HG02623 (cell line): Measurements from ENCODE around the gene CR1L.
"Not testable (repeated sequence)": the region's sequence is repeated elsewhere in the genome, so short reads cannot be mapped to it uniquely, and the experiment has no call there.

Experiments
- ATAC-seq: cut with Tn5 transposase; IDR thresholded peaks from one replicate; pipeline ENCODE4 v1.9.1; 2021; ENCODE audit warnings: moderate library complexity; ENCODE audit not compliant: unreplicated experiment

Gene CR1L

GRCh38 chr1:207644852-207645634, at the start of gene CR1L:
CR1L (plus strand) TSS chr1:207645133; CDS start chr1:207645234, 101 bp downstream.
- peak; percentile 86 for ATAC-seq

DNA sequence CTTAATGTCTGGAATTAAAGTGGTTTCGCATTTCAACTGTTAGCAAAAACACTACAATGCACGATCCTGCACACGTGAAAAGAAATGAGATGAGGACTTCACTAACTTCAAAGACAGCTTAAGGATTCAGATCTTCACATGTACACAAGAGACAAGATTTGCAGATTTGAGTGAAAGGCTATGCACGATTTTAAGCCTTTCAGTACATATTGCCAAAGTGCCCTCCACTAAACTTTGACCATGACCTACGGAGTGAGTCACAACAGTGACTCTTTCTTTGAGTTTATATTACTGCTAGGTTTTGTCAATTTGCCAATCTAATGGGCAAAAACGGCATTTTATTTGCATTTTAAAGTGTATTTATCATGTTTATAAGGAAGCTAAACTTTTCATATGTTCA, 41.2 kb upstream of the CR1L start:
- ATAC-seq: no peak

DNA sequence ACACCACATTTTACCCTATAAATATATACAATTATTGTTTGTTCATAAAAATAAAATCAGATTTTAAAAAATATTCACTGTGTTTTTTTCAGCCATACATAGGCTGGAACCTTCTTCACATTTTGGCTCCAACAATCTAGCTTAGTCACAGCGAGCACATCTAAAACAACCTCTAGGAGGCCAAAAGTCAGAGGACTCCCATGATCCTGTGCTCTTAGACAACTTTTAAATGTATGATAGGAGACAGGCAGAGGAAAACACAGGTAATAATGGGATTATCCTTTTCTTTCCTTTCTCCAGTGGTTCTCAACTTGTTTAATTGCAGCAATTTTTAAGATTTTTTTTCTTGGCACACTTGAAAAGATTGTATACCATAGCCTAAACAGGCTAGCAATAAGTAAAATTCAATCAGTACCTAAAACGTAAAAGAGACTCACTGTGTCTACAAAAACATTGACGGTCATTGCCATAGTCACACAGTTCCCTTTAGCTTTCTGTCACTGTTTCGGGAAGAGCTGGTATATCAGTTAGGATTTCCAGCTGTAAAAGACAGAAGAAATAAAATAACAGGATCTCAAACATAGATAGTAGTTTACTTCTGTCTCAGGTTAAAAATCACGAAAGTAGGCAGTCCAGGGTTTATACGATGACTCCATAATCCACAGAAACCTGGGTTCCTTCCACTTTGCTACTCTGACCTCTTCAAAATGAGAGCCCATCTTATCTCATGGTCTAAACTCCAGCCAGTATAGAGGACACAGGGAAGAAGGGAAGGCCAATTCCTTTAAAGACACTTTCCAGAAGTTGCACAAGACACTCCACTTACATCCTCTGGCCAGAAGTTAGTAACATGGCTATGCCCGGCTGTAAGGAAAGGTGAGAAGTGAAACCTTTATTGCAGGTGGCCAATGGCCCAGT, 39.2 kb upstream of the CR1L start:
- no peak for ATAC-seq

GRCh38 chr1:207606362-207606755, 38.6 kb upstream of the CR1L start:
- no peak for ATAC-seq

GRCh38 chr1:207612762-207613161, 32.2 kb upstream of the CR1L start:
- ATAC-seq: no peak

DNA sequence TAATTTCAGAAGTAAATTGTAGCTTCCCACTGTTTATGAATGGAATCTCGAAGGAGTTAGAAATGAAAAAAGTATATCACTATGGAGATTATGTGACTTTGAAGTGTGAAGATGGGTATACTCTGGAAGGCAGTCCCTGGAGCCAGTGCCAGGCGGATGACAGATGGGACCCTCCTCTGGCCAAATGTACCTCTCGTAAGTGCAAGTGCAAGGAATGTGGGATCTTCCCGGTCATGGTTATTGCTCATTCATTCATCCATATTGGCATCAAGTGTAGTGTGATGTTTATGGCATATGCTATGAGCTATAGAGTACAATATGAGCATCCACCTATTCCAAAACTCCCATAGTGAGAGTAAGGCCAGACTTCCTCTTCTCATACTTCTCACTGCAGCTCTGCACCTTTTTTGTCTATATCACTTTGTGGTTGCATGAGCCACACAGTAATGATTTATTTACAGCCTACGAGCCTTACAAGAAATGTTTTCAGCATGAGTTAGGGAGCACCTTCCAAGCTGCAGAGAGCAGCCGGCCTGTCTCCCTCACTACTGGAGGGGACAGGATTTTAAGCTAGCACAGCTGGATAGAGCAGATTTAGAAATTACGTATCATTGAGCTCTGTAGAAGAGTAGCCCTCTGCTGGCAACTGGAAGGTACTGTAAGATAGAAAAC, 24.9 kb upstream of the CR1L start:
- ATAC-seq: peak; percentile 84

DNA sequence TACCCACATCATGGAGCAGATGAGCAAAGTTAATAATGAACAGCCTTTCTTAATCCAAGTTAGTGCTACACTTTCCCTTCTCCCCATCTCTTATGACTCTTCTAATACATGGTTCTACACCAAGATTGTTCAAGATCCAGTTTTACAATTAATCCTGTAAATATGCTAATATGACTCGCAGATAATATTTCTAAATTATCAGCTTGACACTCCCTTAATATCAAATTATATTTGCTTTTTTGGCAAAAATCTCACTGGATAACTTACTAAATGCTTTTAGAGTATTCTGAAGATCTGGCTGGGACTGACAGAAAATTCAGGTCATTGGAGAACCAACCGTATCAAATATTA, 24.4 kb upstream of the CR1L start:
- ATAC-seq: no peak

GRCh38 chr1:207625504-207626071, 19.3 kb upstream of the CR1L start:
- ATAC-seq: not testable (repeated sequence)

- no peak for ATAC-seq
Observed at GRCh38 chr1:207626972-207627337, 18.0 kb upstream of the CR1L start.

GRCh38 chr1:207627496-207627895, 17.4 kb upstream of the CR1L start:
- ATAC-seq: no peak

DNA sequence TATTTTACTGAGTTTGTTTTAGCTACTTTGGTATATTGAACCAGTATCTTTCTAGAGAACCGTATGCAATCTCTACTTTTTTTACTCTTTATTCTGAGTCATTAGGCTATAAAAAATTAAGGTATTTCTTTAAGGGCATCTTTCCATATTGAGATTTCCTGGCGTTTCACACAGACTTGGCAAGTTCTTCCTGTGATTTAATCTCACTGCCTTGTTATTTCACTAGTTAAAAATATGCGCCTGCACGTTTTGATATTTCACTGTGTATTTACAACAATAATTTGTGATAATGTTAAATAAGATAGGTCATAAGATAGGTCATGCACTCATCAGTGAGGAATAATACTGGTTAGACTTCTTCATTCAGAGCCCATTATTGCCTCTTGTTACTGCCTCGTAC, 16.2 kb upstream of the CR1L start:
- no peak for ATAC-seq

DNA sequence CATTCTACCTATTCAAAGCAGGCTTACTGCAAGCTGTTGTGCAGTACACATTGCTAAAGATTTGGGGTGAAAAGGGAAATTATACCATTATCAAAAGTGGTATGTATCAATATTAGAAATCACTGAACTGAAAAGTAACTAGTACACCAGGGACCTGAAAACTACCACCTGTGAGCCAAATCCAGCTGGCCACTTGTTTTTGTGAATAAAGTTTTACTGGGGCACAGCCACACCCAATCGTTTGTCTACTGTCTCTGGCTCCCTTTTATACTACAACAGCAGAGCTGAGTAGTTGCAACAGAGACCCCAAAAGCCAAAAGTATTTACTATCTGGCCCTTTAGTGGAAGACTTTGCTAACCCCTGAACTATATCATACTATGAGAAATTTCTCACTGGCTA, 13.8 kb upstream of the CR1L start:
- ATAC-seq: no peak

- no peak for ATAC-seq
Observed at GRCh38 chr1:207633226-207633625, 11.7 kb upstream of the CR1L start.

GRCh38 chr1:207633699-207634289, 11.1 kb upstream of the CR1L start:
- not testable (repeated sequence) for ATAC-seq

GRCh38 chr1:207634293-207634692, 10.6 kb upstream of the CR1L start:
- not testable (repeated sequence) for ATAC-seq

DNA sequence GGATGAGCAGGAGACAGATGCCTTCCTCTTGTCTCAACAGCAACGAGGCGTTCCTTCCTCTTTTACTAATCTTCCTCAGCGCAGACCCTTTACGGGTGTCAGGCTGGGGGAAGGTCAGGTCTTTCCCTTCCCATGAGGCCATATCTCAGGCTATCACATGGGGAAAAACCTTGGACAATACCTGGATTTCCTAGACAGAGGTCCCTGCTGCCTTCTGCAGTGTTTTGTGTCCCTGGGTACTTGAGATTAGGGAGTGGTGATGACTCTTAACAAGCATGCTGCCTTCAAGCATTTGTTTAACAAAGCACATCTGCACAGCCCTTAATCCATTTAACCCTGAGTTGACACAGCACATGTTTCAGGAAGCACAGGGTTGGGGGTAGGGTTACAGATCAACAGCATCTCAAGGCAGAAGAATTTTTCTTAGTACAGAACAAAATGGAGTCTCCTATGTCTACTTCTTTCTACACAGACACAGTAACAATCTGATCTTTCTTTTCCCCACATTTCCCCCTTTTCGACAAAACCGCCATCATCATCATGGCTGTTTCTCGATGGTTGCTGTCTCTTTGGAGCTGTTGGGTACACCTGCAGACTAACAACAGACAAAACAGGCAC, 9.3 kb upstream of the CR1L start:
- not testable (repeated sequence) for ATAC-seq

DNA sequence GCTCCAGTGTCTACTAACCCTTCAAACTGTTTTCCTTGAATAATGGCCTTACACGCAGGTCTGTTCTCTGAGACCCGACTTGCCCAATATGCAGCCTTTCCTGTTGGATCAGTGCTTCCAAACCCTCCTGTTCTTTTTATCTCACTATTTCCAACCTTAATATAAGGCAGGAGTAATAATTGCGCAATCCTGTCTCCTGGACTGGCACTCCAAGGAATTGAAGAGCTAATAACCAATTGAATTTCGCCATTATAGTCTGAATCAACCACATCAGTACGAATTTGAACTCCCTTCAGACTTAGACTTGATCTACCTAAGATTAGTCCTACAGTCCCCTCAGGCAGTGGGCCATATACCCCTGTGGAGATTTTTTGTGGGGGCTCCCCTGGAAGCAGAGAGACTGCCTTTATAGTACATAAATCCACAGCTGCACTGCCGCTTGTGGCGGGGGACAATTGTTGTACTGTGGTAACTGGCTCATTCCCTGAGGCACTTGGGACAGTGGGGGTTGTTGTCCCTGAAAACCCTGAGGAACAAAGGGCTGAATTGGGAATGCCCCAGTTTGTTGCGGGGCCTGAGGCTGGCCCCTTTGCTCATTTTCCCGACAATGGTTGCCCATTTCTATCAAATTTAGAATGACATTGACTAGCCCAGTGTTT, 6.3 kb upstream of the CR1L start:
- ATAC-seq: not testable (repeated sequence)

- ATAC-seq: not testable (repeated sequence)
Observed at GRCh38 chr1:207639362-207639761, 5.6 kb upstream of the CR1L start.

DNA sequence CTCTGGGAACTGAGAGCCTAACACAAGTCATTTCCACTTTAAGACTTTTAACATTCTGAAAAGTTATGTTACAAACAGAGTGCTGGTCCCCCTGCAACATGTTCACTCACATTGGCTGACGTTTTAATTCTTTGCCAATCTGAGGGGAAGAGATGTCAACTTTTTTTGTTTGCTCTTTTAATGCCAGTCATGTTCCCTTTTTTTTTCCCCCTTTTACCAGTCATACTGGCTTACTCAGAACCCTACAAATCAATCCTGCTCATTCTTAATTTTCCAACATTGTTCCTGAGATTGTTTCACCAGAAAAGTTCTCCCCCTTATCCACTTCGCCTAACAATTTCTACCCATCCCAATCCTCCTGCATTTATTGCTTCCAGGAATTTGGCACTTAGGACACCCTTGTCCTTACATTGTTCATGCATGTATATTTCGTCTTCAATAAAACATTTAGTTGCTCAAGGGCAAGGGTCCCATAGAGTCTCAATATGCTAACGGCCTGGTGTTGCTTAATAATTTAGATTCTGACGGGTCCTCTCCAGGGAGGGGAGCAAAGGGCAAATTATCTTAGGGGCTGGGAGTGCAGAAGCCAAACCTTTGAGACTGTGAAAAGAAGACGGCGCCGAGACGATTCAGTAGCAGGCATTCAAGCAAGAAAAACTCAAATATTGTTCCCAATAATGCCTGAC, 624 bp upstream of the CR1L start:
- ATAC-seq: no peak
